ENCODE data around the gene PTPRQ. TPM values are rescaled to one million over a fixed set of nuclear protein-coding genes. Genes with fewer than 3 reads are reported as not detected.

Gene PTPRQ
- polyA plus RNA-seq, 2 of the 4 experiments (the other 2 are of a cell fraction), result 0.14 to 0.17 TPM

DNA sequence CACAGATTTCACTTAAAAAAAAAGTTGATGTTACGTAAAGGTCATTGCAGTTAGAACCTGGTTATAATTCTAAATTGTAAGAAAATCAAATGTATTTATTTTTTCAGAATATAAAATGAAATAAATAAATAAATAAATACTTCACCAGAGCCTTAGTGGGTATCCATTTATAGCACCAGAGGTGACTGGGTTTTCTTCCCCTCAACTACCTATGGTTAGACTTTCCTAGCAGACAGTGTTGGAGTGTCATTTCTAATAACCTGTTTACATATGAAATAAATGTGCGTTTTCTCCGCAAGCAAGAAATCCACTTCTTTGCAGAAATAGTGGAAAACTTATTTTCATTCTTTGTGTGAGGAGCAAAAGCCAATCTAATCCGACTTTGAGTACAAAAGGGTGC, 269.4 kb downstream of the PTPRQ start:
- no peak overlapping the region for H3K27ac ChIP-seq
- FAIRE-seq, result no peak
- no peak overlapping the region for H3K4me2 ChIP-seq
- no peaks in the 10 kb centered on the region for H3K9me3 ChIP-seq
- no peaks in the 10 kb centered on the region for H3K4me1 ChIP-seq
- WGBS (ENCODE audit: missing lambda C conversion rate), result 63% methylated on average over 4 of the region's 4 CpGs
- no peak overlapping the region for H3K4me3 ChIP-seq
- ChIA-PET POLR2A (no interaction called here), CTCF (no interaction called here)
- no peak for ATAC-seq
- no peak for DNase-seq (ENCODE audit: low read depth in 1 of 2, low spot score in 1 of 2)
- TF ChIP-seq, protein P1, sequence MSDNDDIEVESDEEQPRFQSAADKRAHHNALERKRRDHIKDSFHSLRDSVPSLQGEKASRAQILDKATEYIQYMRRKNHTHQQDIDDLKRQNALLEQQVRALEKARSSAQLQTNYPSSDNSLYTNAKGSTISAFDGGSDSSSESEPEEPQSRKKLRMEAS (IDR thresholded peaks at IDR 0.05), result no peak
- no peak for TF ChIP-seq SREBF2 (IDR thresholded peaks at IDR 0.05)
- TF ChIP-seq POLR2AphosphoS2 (conservative IDR thresholded peaks at IDR 0.05; ENCODE audit: low read length), result no peak
- no peak for TF ChIP-seq KDM5A (IDR thresholded peaks at IDR 0.05)
- TF ChIP-seq BCL3 (IDR thresholded peaks at IDR 0.05), result no peak
- TF ChIP-seq PBX3 (IDR thresholded peaks at IDR 0.05), result no peak

DNA sequence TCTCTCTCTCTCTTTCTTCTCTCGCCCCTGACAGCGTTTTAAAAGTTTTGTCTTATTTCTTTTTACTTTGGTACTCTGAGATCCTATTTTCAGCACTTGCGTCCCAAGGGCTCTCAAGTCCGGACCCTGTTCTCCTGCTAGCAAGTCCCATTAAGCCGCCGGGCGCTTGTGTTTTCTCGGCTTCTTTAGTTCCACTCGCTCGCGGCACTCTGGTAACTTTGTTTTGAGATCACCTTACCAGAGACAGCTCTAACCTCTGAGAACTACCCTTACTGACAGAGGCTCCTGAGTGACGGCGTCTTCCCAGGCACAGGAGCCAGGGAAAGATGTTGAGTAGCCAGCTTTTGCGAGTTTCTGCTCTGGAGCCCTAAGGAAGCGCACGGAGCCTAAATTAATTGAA, 270.0 kb downstream of the PTPRQ start:
- WGBS (ENCODE audit: missing lambda C conversion rate), result 74% methylated on average over 16 of the region's 16 CpGs
- H3K27ac ChIP-seq, result no peak overlapping the region
- no peak for TF ChIP-seq PBX3 (IDR thresholded peaks at IDR 0.05)
- TF ChIP-seq GATA3 (IDR thresholded peaks at IDR 0.05; ENCODE audit: borderline replicate concordance), result no peak
- TF ChIP-seq EHF (CRISPR knock-in tag; IDR thresholded peaks at IDR 0.05), result no peak
- no peak for TF ChIP-seq ZC3H11A (IDR thresholded peaks at IDR 0.05)
- TF ChIP-seq CBX2 (IDR thresholded peaks at IDR 0.05; ENCODE audit: borderline replicate concordance, low read depth), result no peak
- TF ChIP-seq NFE2L2 (conservative IDR thresholded peaks at IDR 0.05; ENCODE audit: low read length), result no peak
- TF ChIP-seq JUN (IDR thresholded peaks at IDR 0.05), result no peak
- TF ChIP-seq POLR2AphosphoS2 (conservative IDR thresholded peaks at IDR 0.05; ENCODE audit: low read length), result no peak
- no peak for TF ChIP-seq ESRRA (IDR thresholded peaks at IDR 0.05; ENCODE audit: borderline replicate concordance, low read length)
- no peak for TF ChIP-seq ZNF302 (CRISPR knock-in tag; IDR thresholded peaks at IDR 0.05)
- no peak for TF ChIP-seq CTCF (IDR thresholded peaks at IDR 0.05)
- TF ChIP-seq ZSCAN20 (CRISPR knock-in tag; IDR thresholded peaks at IDR 0.05), result no peak
- TF ChIP-seq ELK1 (IDR thresholded peaks at IDR 0.05; ENCODE audit: low read depth, low read length), result no peak
- TF ChIP-seq HDAC2 (IDR thresholded peaks at IDR 0.05), result no peak
- TF ChIP-seq SREBF2 (IDR thresholded peaks at IDR 0.05), result no peak
- TF ChIP-seq HOXB5 (CRISPR knock-in tag; IDR thresholded peaks at IDR 0.05), result no peak
- TF ChIP-seq PHF8 (IDR thresholded peaks at IDR 0.05; ENCODE audit: borderline replicate concordance, low read depth), result no peak
- FAIRE-seq (no peak), DNase-seq (ENCODE audit: low read depth in 1 of 2, low spot score in 1 of 2) (no peak), ATAC-seq (no peak)
- POLR2A ChIA-PET, result no interaction called here
- H3K9me3 ChIP-seq, result no peaks in the 10 kb centered on the region
- H3K4me1 ChIP-seq, result no peaks in the 10 kb centered on the region
- CTCF ChIA-PET, result no interaction called here
- no peak overlapping the region for H3K4me3 ChIP-seq
- H3K4me2 ChIP-seq, result no peak overlapping the region
